Measurements from ENCODE around the gene ASPDH. TPM values are rescaled to one million over a fixed set of nuclear protein-coding genes. Genes with fewer than 3 reads are reported as not detected.

The ASPDH gene
- total RNA-seq, 2 donors from 2014 or later = not detected

DNA sequence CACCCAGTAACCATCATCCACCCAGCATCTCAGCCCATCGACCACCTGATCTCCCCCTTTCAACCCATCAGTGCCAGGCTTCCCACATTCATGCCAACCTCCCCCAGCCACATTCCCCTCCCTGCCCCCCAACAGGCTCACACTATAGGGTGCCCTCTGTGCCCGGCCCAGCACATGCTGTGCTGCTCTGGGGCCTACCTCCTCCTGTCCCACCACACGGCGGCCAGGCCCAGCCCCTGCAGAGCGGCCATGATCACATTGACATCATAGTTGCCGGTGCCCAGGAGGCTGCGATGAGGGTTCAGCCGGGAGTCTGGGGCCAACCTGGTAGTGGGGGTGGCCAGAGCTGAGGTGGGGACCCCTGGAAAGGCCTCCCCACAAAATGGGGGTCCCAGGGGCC is 6.3 kb downstream of the ASPDH start:
- Histone ChIP-seq H3K27ac (ENCODE audit: low read depth, low read length) (no peak overlapping the region), H3K36me3 (ENCODE audit: control insufficient read depth, insufficient read depth, low read length) (no peaks in the 10 kb centered on the region), H3K4me1 (ENCODE audit: control insufficient read depth, insufficient read depth, low read length) (no peaks in the 10 kb centered on the region), H3K9ac (ENCODE audit: extremely low read depth, low read length, poor library complexity, severe bottlenecking) (no peak overlapping the region), H3K4me3 (ENCODE audit: low read length) (no peak overlapping the region), H3K27me3 (ENCODE audit: control insufficient read depth, insufficient read depth, low read length, poor library complexity, severe bottlenecking) (no peaks in the 10 kb centered on the region), H3K9me3 (ENCODE audit: control insufficient read depth, low read length) (no peaks in the 10 kb centered on the region)
- H3K9me3 Mint-ChIP-seq = no peaks in the 10 kb centered on the region
- H3K4me3 Mint-ChIP-seq = no peak overlapping the region
- WGBS, 2 experiments (ENCODE audit: insufficient coverage in 1 of 2, insufficient read length in 1 of 2) = 83 to 92% methylated on average over 5 to 8 of the region's 8 CpGs
- peaks cover 14% of the 10 kb centered on the region for H3K27me3 Mint-ChIP-seq (ENCODE audit: insufficient read depth)
- H3K27ac Mint-ChIP-seq = no peak overlapping the region
- TF ChIP-seq, protein P1, sequence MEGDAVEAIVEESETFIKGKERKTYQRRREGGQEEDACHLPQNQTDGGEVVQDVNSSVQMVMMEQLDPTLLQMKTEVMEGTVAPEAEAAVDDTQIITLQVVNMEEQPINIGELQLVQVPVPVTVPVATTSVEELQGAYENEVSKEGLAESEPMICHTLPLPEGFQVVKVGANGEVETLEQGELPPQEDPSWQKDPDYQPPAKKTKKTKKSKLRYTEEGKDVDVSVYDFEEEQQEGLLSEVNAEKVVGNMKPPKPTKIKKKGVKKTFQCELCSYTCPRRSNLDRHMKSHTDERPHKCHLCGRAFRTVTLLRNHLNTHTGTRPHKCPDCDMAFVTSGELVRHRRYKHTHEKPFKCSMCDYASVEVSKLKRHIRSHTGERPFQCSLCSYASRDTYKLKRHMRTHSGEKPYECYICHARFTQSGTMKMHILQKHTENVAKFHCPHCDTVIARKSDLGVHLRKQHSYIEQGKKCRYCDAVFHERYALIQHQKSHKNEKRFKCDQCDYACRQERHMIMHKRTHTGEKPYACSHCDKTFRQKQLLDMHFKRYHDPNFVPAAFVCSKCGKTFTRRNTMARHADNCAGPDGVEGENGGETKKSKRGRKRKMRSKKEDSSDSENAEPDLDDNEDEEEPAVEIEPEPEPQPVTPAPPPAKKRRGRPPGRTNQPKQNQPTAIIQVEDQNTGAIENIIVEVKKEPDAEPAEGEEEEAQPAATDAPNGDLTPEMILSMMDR (conservative IDR thresholded peaks at IDR 0.05) = no peak
- peaks cover 1% of the 10 kb centered on the region for H3K4me1 Mint-ChIP-seq
- no peak for DNase-seq
- H3K36me3 Mint-ChIP-seq (ENCODE audit: low read depth) = no peaks in the 10 kb centered on the region

DNA sequence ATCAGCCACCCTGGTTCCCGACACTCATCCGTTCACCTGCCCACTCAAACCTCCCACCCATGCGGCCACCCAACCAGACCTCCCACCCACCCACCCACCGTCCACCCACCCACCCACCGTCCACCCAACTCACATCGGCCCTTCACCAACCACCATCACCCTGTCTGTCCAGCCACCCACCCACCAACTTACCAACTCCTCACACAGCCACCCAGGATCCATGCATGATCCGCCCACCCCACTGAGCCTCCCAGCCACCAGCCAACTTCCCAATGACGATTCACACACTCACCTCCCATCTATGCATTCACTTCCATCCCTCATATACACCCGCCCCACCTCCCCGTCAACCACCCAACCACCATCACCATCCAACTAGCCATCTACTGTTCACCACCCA is 7.0 kb downstream of the ASPDH start:
- Histone ChIP-seq H3K36me3 (ENCODE audit: control insufficient read depth, insufficient read depth, low read length) (no peaks in the 10 kb centered on the region), H3K27me3 (ENCODE audit: control insufficient read depth, insufficient read depth, low read length, poor library complexity, severe bottlenecking) (no peaks in the 10 kb centered on the region), H3K4me1 (ENCODE audit: control insufficient read depth, insufficient read depth, low read length) (no peaks in the 10 kb centered on the region), H3K9ac (ENCODE audit: extremely low read depth, low read length, poor library complexity, severe bottlenecking) (no peak overlapping the region), H3K27ac (ENCODE audit: low read depth, low read length) (no peak overlapping the region), H3K9me3 (ENCODE audit: control insufficient read depth, low read length) (no peaks in the 10 kb centered on the region), H3K4me3 (ENCODE audit: low read length) (no peak overlapping the region)
- 90% methylated on average over 4 of the region's 10 CpGs; no CpG with 5 or more reads in 1 of the 2 experiments for WGBS, 2 experiments (ENCODE audit: insufficient coverage in 1 of 2, insufficient read length in 1 of 2)
- H3K36me3 Mint-ChIP-seq (ENCODE audit: low read depth) = no peaks in the 10 kb centered on the region
- DNase-seq = no peak
- H3K4me1 Mint-ChIP-seq = no peaks in the 10 kb centered on the region
- TF ChIP-seq, protein P1 (conservative IDR thresholded peaks at IDR 0.05) = no peak
- no peak overlapping the region for H3K27ac Mint-ChIP-seq
- peaks cover 16% of the 10 kb centered on the region for H3K27me3 Mint-ChIP-seq (ENCODE audit: insufficient read depth)
- H3K4me3 Mint-ChIP-seq = no peak overlapping the region
- H3K9me3 Mint-ChIP-seq = no peaks in the 10 kb centered on the region

DNA sequence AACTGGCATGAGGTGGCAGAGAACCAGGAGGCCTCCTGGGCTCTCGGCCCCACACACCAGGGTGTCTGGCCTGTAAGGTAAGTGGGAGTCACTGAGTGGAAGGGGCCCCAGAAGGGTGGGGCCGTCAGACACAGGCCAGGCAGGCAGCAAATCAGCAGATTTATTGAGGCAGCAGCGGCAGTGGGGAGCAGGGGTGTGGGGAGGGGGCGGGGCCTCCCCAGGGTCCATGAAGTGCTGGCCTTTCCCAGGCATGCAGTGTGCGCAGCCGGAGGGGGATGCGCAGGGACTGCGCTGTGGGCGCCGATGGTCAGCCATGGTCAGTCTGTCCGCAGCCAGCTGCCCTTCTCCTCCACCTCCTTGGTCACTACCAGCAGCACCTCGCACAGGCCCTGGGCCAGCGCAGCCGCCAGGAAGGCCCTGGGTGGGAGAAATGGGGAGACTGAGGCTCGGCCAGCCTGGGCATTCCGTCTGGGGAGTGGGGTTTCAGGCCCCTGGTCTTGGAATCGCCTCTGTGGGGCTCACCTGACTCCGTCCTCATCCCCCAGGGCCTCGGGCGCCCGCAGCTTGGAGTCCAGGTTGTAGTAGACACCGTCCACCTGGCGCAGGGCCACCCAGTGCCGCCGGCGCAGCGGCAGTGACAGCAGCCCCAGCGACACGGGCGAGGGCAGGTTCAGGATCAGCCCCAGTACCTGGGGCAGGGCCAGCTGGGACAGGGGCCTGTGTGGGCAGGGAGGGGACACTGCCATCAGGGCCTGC is 7.7 kb downstream of the ASPDH start:
- Mint-ChIP-seq H3K36me3 (ENCODE audit: low read depth) (no peaks in the 10 kb centered on the region), H3K4me1 (no peaks in the 10 kb centered on the region), H3K9me3 (no peaks in the 10 kb centered on the region), H3K4me3 (no peak overlapping the region), H3K27me3 (ENCODE audit: insufficient read depth) (peaks cover 17% of the 10 kb centered on the region), H3K27ac (no peak overlapping the region)
- no peaks in the 10 kb centered on the region for H3K4me1 ChIP-seq (ENCODE audit: control insufficient read depth, insufficient read depth, low read length)
- H3K4me3 ChIP-seq (ENCODE audit: low read length) = no peak overlapping the region
- 92 to 96% methylated on average over 18 to 30 of the region's 30 CpGs for WGBS, 2 experiments (ENCODE audit: insufficient coverage in 1 of 2, insufficient read length in 1 of 2)
- no peaks in the 10 kb centered on the region for H3K27me3 ChIP-seq (ENCODE audit: control insufficient read depth, insufficient read depth, low read length, poor library complexity, severe bottlenecking)
- no peaks in the 10 kb centered on the region for H3K36me3 ChIP-seq (ENCODE audit: control insufficient read depth, insufficient read depth, low read length)
- no peak overlapping the region for H3K9ac ChIP-seq (ENCODE audit: extremely low read depth, low read length, poor library complexity, severe bottlenecking)
- no peak overlapping the region for H3K27ac ChIP-seq (ENCODE audit: low read depth, low read length)
- no peak for DNase-seq
- no peaks in the 10 kb centered on the region for H3K9me3 ChIP-seq (ENCODE audit: control insufficient read depth, low read length)
- TF ChIP-seq, protein P1 (conservative IDR thresholded peaks at IDR 0.05) = no peak
